SK-N-SH (cell line): ENCODE data around the gene GSTCD. TPM values are rescaled to one million over a fixed set of nuclear protein-coding genes. Genes with fewer than 3 reads are reported as not detected.

ENCODE experiments used
- CTCF ChIA-PET: fragments of 300-600, 350-600 bp; formaldehyde crosslinking; extraction: SDS; loops from one replicate; lab custom pipeline; 2021; lab: Yijun Ruan, JAX
- POLR2A ChIA-PET: fragments of 350-600 bp; sonication (Branson Sonifier 250); formaldehyde crosslinking; extraction: SDS; loops from one replicate; lab custom pipeline; 2020; ENCODE audit warnings: antibody characterized with exemption, inconsistent platforms; lab: Yijun Ruan, JAX
- DNase-seq: peaks from one replicate; pipeline ENCODE4 v3.0.0; 2012
- H2AFZ ChIP-seq: fragments of 200-600 bp; sonication (generic); 2 replicates; pipeline ENCODE4 v1.8.1; 2016; ENCODE audit warnings: antibody characterized with exemption, mild to moderate bottlenecking, low read depth
- H3F3A ChIP-seq: fragments of 200-600 bp; sonication (generic); replicated peaks from 2 replicates; pipeline ENCODE3; 2016; ENCODE audit warnings: antibody characterized with exemption, mild to moderate bottlenecking; ENCODE audit not compliant: insufficient read depth
- H3K27ac ChIP-seq, 2 experiments: fragments of 200-500 bp in 1 of 2; fragments of 200-600 bp in 1 of 2; sonication (Bioruptor generic) in 1 of 2; sonication (generic), shearing (Covaris generic) in 1 of 2; 2 replicates each; pipeline versions ENCODE4 v1.5.1 to v1.6.1; 2014 to 2016; ENCODE audit warnings: low read depth in 2 of 2, inconsistent platforms in 1 of 2, low read length in 1 of 2, mild to moderate bottlenecking in 1 of 2, mixed read lengths in 1 of 2
- H3K27me3 ChIP-seq: fragments of 200-600 bp; sonication (generic), shearing (Covaris generic); 2 replicates; pipeline ENCODE4 v1.6.1; 2016; ENCODE audit warnings: mixed run types; ENCODE audit not compliant: insufficient read depth
- H3K36me3 ChIP-seq, 2 experiments: fragments of 200-500 bp in 1 of 2; fragments of 200-600 bp in 1 of 2; sonication (Bioruptor generic) in 1 of 2; sonication (generic) in 1 of 2; replicated peaks in 1 of 2; 2 replicates each; pipeline versions ENCODE3 to v1.5.1; 2014 to 2016; ENCODE audit warnings: low read length in 1 of 2, mild to moderate bottlenecking in 1 of 2; ENCODE audit not compliant: insufficient read depth in 2 of 2, control insufficient read depth in 1 of 2
- H3K4me1 ChIP-seq, 2 experiments: fragments of 200-500 bp in 1 of 2; fragments of 200-600 bp in 1 of 2; sonication (Bioruptor generic) in 1 of 2; sonication (generic), shearing (Covaris generic) in 1 of 2; 2 replicates each; pipeline versions ENCODE4 v1.5.1 to v1.6.1; 2014 to 2016; ENCODE audit warnings: low read depth in 1 of 2, low read length in 1 of 2, mixed run types in 1 of 2; ENCODE audit not compliant: insufficient read depth in 2 of 2, control insufficient read depth in 1 of 2
- H3K4me2 ChIP-seq: fragments of 200-600 bp; sonication (generic), shearing (Covaris generic); 2 replicates; pipeline ENCODE4 v1.6.1; 2017; ENCODE audit warnings: mixed run types
- H3K4me3 ChIP-seq, 2 experiments: fragments of 200-500 bp in 1 of 2; fragments of 200-600 bp in 1 of 2; sonication (Bioruptor generic) in 1 of 2; sonication (generic), shearing (Covaris generic) in 1 of 2; 2 replicates each; pipeline versions ENCODE4 v1.5.1 to v1.8.1; 2014 to 2016; ENCODE audit warnings: low read depth in 2 of 2, inconsistent platforms in 1 of 2, low read length in 1 of 2, mild to moderate bottlenecking in 1 of 2, mixed read lengths in 1 of 2, moderate library complexity in 1 of 2
- H3K79me2 ChIP-seq: fragments of 200-600 bp; sonication (generic); 2 replicates; pipeline ENCODE4 v1.8.1; 2017; ENCODE audit warnings: mild to moderate bottlenecking; ENCODE audit not compliant: insufficient read depth
- H3K9ac ChIP-seq: fragments of 200-600 bp; sonication (generic); 2 replicates; pipeline ENCODE4 v1.6.1; 2017; ENCODE audit warnings: mixed run types
- H3K9me2 ChIP-seq: fragments of 200-600 bp; sonication (generic); 2 replicates; pipeline ENCODE4 v1.6.1; 2017; ENCODE audit warnings: mixed run types
- H3K9me3 ChIP-seq: fragments of 200-600 bp; sonication (generic); 2 replicates; pipeline ENCODE4 v1.6.1; 2017; ENCODE audit warnings: mixed run types, mild to moderate bottlenecking, moderate library complexity
- H4K20me1 ChIP-seq: fragments of 200-600 bp; sonication (generic); 2 replicates; pipeline ENCODE4 v1.6.1; 2017; ENCODE audit warnings: mild to moderate bottlenecking, mixed run types; ENCODE audit not compliant: insufficient read depth
- ELF1 ChIP-seq: IDR thresholded peaks from 2 replicates; pipeline ENCODE4 v1.4.0; 2012
- EZH2phosphoT487 ChIP-seq: fragments of 200-600 bp; sonication (generic); IDR thresholded peaks from 2 replicates; pipeline ENCODE4 v1.6.1; 2017; ENCODE audit warnings: low read depth, mixed run types, mild to moderate bottlenecking, antibody characterized with exemption, moderate library complexity, borderline replicate concordance
- FOSL2 ChIP-seq: IDR thresholded peaks from 2 replicates; pipeline ENCODE4 v1.4.0; 2012; ENCODE audit warnings: low read depth, mild to moderate bottlenecking, moderate library complexity, borderline replicate concordance
- FOXJ3 ChIP-seq: sonication (generic); formaldehyde crosslinking; IDR thresholded peaks from 2 replicates; pipeline ENCODE4 v1.5.1; 2020; ENCODE audit warnings: mild to moderate bottlenecking, missing genetic modification reagents
- GABPA ChIP-seq: IDR thresholded peaks from 2 replicates; pipeline ENCODE4 v1.4.0; 2012; ENCODE audit warnings: low read depth, mild to moderate bottlenecking
- GATA2 ChIP-seq: sonication (generic); formaldehyde crosslinking; IDR thresholded peaks from 2 replicates; pipeline ENCODE4 v1.5.0; 2020; ENCODE audit warnings: mild to moderate bottlenecking, missing genetic modification reagents
- IRF3 ChIP-seq: fragments of 150-350 bp; IDR thresholded peaks from 2 replicates; pipeline ENCODE4 v1.6.1; 2016; ENCODE audit warnings: mild to moderate bottlenecking, low read depth, low read length
- JUND ChIP-seq: IDR thresholded peaks from 2 replicates; pipeline ENCODE4 v1.4.0; 2012
- NFIC ChIP-seq: IDR thresholded peaks from 2 replicates; pipeline ENCODE4 v1.4.0; 2012; ENCODE audit warnings: borderline replicate concordance
- NRF1 ChIP-seq: IDR thresholded peaks from 2 replicates; pipeline ENCODE4 v1.6.1; 2012; ENCODE audit warnings: low read depth, mild to moderate bottlenecking, low read length
- RAD21 ChIP-seq: IDR thresholded peaks from 2 replicates; pipeline ENCODE4 v1.6.1; 2012; ENCODE audit warnings: mild to moderate bottlenecking, low read length
- SIN3A ChIP-seq: IDR thresholded peaks from 2 replicates; pipeline ENCODE4 v1.6.1; 2012; ENCODE audit warnings: low read depth, mild to moderate bottlenecking, low read length, moderate library complexity, borderline replicate concordance
- SMC3 ChIP-seq: IDR thresholded peaks from 2 replicates; pipeline ENCODE4 v1.6.1; 2012; ENCODE audit warnings: low read depth, low read length, improper control_type of control experiment
- TAF1 ChIP-seq: IDR thresholded peaks from 2 replicates; pipeline ENCODE4 v1.6.1; 2012; ENCODE audit warnings: low read depth, mild to moderate bottlenecking, low read length, moderate library complexity, borderline replicate concordance
- TEAD4 ChIP-seq: IDR thresholded peaks from 2 replicates; pipeline ENCODE4 v1.4.0; 2012; ENCODE audit warnings: mild to moderate bottlenecking, borderline replicate concordance; ENCODE audit not compliant: insufficient read depth
- YY1 ChIP-seq: IDR thresholded peaks from 2 replicates; pipeline ENCODE4 v1.4.0; 2012; ENCODE audit warnings: low read depth, mild to moderate bottlenecking
- ZBTB33 ChIP-seq: IDR thresholded peaks from 2 replicates; pipeline ENCODE4 v1.4.0; 2012; ENCODE audit warnings: low read depth, borderline replicate concordance
- WGBS: methylation state at CpG from one replicate; pipeline ENCODE4 v1.1.6; 2017; ENCODE audit warnings: low lambda C conversion rate; 5-methylcytosine and 5-hydroxymethylcytosine counted together
- polyA plus RNA-seq, 3 experiments: library from polyadenylated mRNA; depleted of rRNA; stranded (reverse); fragments of >200 nt; gene quantifications; 2 replicates each; pipeline ENCODE4 v1.2.3, GENCODE V29; 2012
- TF ChIP-seq, protein P1 (sequence below): IDR thresholded peaks from 2 replicates; pipeline ENCODE4; 2012
- TF ChIP-seq, protein P2 (sequence below): IDR thresholded peaks from 2 replicates; pipeline ENCODE4 v1.6.1; 2012; ENCODE audit warnings: mild to moderate bottlenecking, low read depth, low read length, moderate library complexity

The GSTCD gene
- polyA plus RNA-seq, 1 of the 3 experiments (the other 2 are of a cell fraction): 4.8 TPM

GRCh38 chr4:105698607-105699006, 10.0 kb upstream of the GSTCD start:
- no peak overlapping the region for H3K4me3 ChIP-seq
- H3K9me2 ChIP-seq: no peaks in the 10 kb centered on the region
- H3F3A ChIP-seq: no peaks in the 10 kb centered on the region
- CTCF ChIA-PET: interaction anchor here (1.6 to 1.7 kb wide), 2 partner anchors 32 to 503 kb away, joined by 4 read pairs; no protein-coding TSS in a partner anchor
- peaks cover 25% of the 10 kb centered on the region for H3K79me2 ChIP-seq
- no peak overlapping the region for H3K27ac ChIP-seq
- no peak overlapping the region for H2AFZ ChIP-seq
- WGBS: 91% methylated on average over 2 of the region's 2 CpGs
- TF ChIP-seq, protein P1, sequence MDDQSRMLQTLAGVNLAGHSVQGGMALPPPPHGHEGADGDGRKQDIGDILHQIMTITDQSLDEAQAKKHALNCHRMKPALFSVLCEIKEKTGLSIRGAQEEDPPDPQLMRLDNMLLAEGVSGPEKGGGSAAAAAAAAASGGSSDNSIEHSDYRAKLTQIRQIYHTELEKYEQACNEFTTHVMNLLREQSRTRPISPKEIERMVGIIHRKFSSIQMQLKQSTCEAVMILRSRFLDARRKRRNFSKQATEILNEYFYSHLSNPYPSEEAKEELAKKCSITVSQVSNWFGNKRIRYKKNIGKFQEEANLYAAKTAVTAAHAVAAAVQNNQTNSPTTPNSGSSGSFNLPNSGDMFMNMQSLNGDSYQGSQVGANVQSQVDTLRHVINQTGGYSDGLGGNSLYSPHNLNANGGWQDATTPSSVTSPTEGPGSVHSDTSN: no peak
- no peak for TF ChIP-seq GABPA
- TF ChIP-seq, protein P2, sequence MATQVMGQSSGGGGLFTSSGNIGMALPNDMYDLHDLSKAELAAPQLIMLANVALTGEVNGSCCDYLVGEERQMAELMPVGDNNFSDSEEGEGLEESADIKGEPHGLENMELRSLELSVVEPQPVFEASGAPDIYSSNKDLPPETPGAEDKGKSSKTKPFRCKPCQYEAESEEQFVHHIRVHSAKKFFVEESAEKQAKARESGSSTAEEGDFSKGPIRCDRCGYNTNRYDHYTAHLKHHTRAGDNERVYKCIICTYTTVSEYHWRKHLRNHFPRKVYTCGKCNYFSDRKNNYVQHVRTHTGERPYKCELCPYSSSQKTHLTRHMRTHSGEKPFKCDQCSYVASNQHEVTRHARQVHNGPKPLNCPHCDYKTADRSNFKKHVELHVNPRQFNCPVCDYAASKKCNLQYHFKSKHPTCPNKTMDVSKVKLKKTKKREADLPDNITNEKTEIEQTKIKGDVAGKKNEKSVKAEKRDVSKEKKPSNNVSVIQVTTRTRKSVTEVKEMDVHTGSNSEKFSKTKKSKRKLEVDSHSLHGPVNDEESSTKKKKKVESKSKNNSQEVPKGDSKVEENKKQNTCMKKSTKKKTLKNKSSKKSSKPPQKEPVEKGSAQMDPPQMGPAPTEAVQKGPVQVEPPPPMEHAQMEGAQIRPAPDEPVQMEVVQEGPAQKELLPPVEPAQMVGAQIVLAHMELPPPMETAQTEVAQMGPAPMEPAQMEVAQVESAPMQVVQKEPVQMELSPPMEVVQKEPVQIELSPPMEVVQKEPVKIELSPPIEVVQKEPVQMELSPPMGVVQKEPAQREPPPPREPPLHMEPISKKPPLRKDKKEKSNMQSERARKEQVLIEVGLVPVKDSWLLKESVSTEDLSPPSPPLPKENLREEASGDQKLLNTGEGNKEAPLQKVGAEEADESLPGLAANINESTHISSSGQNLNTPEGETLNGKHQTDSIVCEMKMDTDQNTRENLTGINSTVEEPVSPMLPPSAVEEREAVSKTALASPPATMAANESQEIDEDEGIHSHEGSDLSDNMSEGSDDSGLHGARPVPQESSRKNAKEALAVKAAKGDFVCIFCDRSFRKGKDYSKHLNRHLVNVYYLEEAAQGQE: no peak
- no peak for TF ChIP-seq EZH2phosphoT487
- no peak for TF ChIP-seq TEAD4
- TF ChIP-seq NFIC: no peak
- TF ChIP-seq TAF1: no peak
- no peak for TF ChIP-seq IRF3
- TF ChIP-seq NRF1: no peak
- TF ChIP-seq SIN3A: no peak
- no peak for TF ChIP-seq ZBTB33
- no peak for TF ChIP-seq JUND
- TF ChIP-seq ELF1: no peak
- TF ChIP-seq FOXJ3 (CRISPR knock-in tag): no peak
- TF ChIP-seq RAD21: no peak
- TF ChIP-seq YY1: no peak
- TF ChIP-seq GATA2 (CRISPR knock-in tag): no peak
- TF ChIP-seq FOSL2: no peak
- TF ChIP-seq SMC3: no peak
- H3K4me2 ChIP-seq: no peak overlapping the region
- no peaks in the 10 kb centered on the region for H3K9me3 ChIP-seq
- H4K20me1 ChIP-seq: no peaks in the 10 kb centered on the region
- H3K9ac ChIP-seq: no peak overlapping the region
- POLR2A ChIA-PET: no interaction called here
- no peak for DNase-seq
- no peaks in the 10 kb centered on the region for H3K4me1 ChIP-seq
- peaks cover 43 to 44% of the 10 kb centered on the region in 2 experiments for H3K36me3 ChIP-seq
- no peaks in the 10 kb centered on the region for H3K27me3 ChIP-seq
